GM21619 (cell line): ENCODE measurements around the gene SAMD1.
"Not testable (repeated sequence)": the region's sequence is repeated elsewhere in the genome, so short reads cannot be mapped to it uniquely, and the experiment has no call there.

Experiments
- ATAC-seq: cut with Tn5 transposase; IDR thresholded peaks from one replicate; pipeline ENCODE4 v1.9.1; 2021; ENCODE audit not compliant: unreplicated experiment

SAMD1 gene

DNA sequence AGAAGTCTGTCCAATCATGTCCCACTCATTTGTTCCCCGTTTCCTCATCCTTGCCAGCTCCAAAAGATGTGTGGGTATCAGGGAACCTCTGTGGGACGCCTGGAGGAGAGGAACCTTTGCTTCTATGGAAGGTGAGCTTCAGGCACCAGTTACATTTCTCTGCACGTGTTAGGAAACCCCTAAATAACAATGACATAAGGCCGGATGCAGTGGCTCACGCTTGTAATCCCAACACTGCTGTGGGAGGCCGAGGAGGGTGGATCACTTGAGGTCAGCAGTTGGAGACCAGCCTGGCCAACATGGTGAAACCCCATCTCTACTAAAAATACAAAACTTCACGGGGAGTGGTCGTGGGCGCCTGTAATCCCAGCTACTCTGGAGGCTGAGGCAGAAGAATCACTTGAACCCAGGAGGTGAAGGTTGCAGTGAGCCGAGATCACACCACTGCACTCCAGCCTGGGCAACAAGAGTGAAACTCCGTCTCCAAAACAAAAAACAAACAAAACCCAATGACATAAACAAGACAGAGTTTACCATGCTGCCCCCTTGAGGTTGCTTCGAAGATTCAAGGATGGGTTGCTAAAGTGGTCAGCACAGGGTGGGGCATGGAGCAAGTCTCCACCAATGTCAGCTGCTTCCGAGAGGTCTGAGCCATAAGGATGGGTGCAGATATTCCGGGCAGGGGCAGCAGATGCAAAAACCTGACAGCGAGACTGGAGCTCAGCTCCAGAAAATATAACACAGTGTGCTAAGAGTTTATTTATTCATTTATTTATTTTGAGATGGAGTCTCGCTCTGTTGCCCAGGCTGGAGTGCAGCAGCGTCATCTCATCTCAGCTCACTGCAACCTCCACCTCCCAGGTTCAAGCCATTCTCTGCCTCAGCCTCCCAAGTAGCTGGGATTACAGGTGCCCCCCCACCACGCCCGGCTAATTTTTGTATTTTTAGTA lies 47.6 kb downstream of the SAMD1 start:
- ATAC-seq: not testable (repeated sequence)

DNA sequence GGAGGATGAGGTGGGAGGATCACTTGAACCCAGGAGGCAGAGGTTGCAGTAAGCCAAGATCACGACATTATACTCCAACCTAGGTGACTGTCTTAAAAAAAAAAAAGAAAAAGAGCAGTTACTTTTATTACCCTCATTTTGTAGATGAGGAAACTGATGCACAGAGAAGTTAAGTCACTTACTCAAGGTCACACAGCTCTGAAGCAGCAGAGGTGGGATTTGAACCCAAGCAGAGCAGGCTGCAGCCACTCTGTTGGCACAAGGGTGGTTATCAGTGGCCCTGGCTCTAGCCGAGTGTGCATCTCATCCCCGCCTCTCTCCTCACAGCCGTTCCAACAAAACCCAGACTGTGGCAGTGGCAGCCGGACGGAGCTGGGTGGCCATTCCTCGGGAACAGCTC lies 51.4 kb downstream of the SAMD1 start:
- no peak for ATAC-seq
